SH-SY5Y (cell line): Measurements from ENCODE around the gene COMMD2.

ENCODE experiments used
- GATA2 ChIP-seq: IDR thresholded peaks from 2 replicates; pipeline ENCODE4 v1.6.1; 2011; ENCODE audit warnings: mild to moderate bottlenecking, low read depth, low read length
- GATA3 ChIP-seq: IDR thresholded peaks from 2 replicates; pipeline ENCODE4 v1.6.1; 2011; ENCODE audit warnings: low read depth, mild to moderate bottlenecking, low read length, moderate library complexity

GRCh38 chr3:149753717-149754116 lies 1.4 kb upstream of the COMMD2 start:
- no peak for TF ChIP-seq GATA3
- TF ChIP-seq GATA2: no peak
